Mesendoderm (in vitro differentiated cells): ENCODE data around the gene LCE3D.
A peak's percentile ranks its signal among the peaks of the same experiment; 100 is the strongest.
"Not testable (repeated sequence)": the region's sequence is repeated elsewhere in the genome, so short reads cannot be mapped to it uniquely, and the experiment has no call there.

Experiments
- DNase-seq: peaks from one replicate; pipeline ENCODE4 v3.0.0; 2013
- H2AK5ac ChIP-seq: 2 replicates; pipeline ENCODE4 v1.6.1; 2013; ENCODE audit warnings: low read length, inconsistent platforms
- H2BK120ac ChIP-seq: 2 replicates; pipeline ENCODE4 v1.6.1; 2013; ENCODE audit warnings: low read depth, mild to moderate bottlenecking, low read length, moderate library complexity, mixed read lengths
- H2BK15ac ChIP-seq: replicated peaks from 2 replicates; pipeline ENCODE4 v1.6.1; 2013; ENCODE audit warnings: low read depth, mild to moderate bottlenecking, moderate library complexity
- H2BK5ac ChIP-seq: 2 replicates; pipeline ENCODE4 v1.6.1; 2013; ENCODE audit warnings: low read length, inconsistent platforms
- H3K18ac ChIP-seq: 2 replicates; pipeline ENCODE4 v1.6.1; 2013; ENCODE audit warnings: mild to moderate bottlenecking, low read length, mixed read lengths
- H3K23ac ChIP-seq: one replicate; pipeline ENCODE4 v1.6.1; 2013; ENCODE audit warnings: low read length
- H3K27ac ChIP-seq: 2 replicates; pipeline ENCODE4 v1.5.1; 2013; ENCODE audit warnings: low read depth, mild to moderate bottlenecking, inconsistent platforms, low read length, moderate library complexity
- H3K27me3 ChIP-seq: 2 replicates; pipeline ENCODE4 v1.6.1; 2013; ENCODE audit warnings: low read length, control low read depth, mild to moderate bottlenecking, inconsistent platforms; ENCODE audit not compliant: insufficient read depth, poor library complexity
- H3K36me3 ChIP-seq: 2 replicates; pipeline ENCODE4 v1.6.1; 2013; ENCODE audit warnings: low read length, inconsistent platforms; ENCODE audit not compliant: control insufficient read depth, insufficient read depth
- H3K4ac ChIP-seq: one replicate; pipeline ENCODE4 v1.6.1; 2013; ENCODE audit warnings: low read depth, mild to moderate bottlenecking, low read length, moderate library complexity
- H3K4me1 ChIP-seq: 2 replicates; pipeline ENCODE4 v1.6.1; 2013; ENCODE audit warnings: low read depth, low read length, inconsistent platforms; ENCODE audit not compliant: control insufficient read depth
- H3K4me2 ChIP-seq: 2 replicates; pipeline ENCODE4 v1.6.1; 2013; ENCODE audit warnings: low read length
- H3K4me3 ChIP-seq: 2 replicates; pipeline ENCODE4 v1.5.1; 2013; ENCODE audit warnings: mild to moderate bottlenecking, low read length
- H3K56ac ChIP-seq: one replicate; pipeline ENCODE4 v1.6.1; 2013; ENCODE audit warnings: low read length
- H3K79me1 ChIP-seq: 2 replicates; pipeline ENCODE4 v1.6.1; 2013; ENCODE audit warnings: low read length, inconsistent platforms
- H3K79me2 ChIP-seq: 2 replicates; pipeline ENCODE4 v1.6.1; 2013; ENCODE audit warnings: mild to moderate bottlenecking, low read length; ENCODE audit not compliant: control insufficient read depth, insufficient read depth
- H3K9ac ChIP-seq: 2 replicates; pipeline ENCODE4 v1.6.1; 2013; ENCODE audit warnings: low read length, inconsistent platforms
- H4K5ac ChIP-seq: one replicate; pipeline ENCODE4 v1.6.1; 2013; ENCODE audit warnings: low read length
- H4K8ac ChIP-seq: one replicate; pipeline ENCODE4 v1.6.1; 2013; ENCODE audit warnings: low read depth, mild to moderate bottlenecking, control low read depth, low read length, moderate library complexity
- WGBS: extraction: QIAGEN DNeasy Blood & Tissue Kit; methylation state at CpG from one replicate; pipeline ENCODE4 v1.1.7; 2013; ENCODE audit warnings: low lambda C conversion rate, missing lambda C conversion rate; ENCODE audit not compliant: insufficient coverage; ENCODE audit errors: extremely low coverage; 5-methylcytosine and 5-hydroxymethylcytosine counted together

The LCE3D gene

GRCh38 chr1:152566681-152567080 is 13.6 kb downstream of the LCE3D start, which contains the start of gene LCE3E:
Gene LCE3E, minus strand, starts transcription at chr1:152566780. Its CDS starts 572 bp downstream, at chr1:152566208.
- Histone ChIP-seq H3K36me3 (no peaks in the 10 kb centered on the region), H3K56ac (no peak within 1 kb of the TSS), H3K23ac (no peak within 1 kb of the TSS), H3K4me3 (no peak within 1 kb of the TSS), H4K5ac (no peak within 1 kb of the TSS), H3K27me3 (no peaks in the 10 kb centered on the region), H3K4me1 (no peaks in the 10 kb centered on the region), H2BK5ac (no peak within 1 kb of the TSS), H3K79me1 (no peaks in the 10 kb centered on the region), H3K27ac (no peak within 1 kb of the TSS), H2AK5ac (no peak within 1 kb of the TSS), H3K4ac (no peak within 1 kb of the TSS), H3K9ac (no peak within 1 kb of the TSS), H2BK120ac (no peak within 1 kb of the TSS), H3K4me2 (no peak within 1 kb of the TSS), H3K18ac (no peak within 1 kb of the TSS), H3K79me2 (no peaks in the 10 kb centered on the region), H2BK15ac (no peak within 1 kb of the TSS), H4K8ac (no peak within 1 kb of the TSS)
- no peak for DNase-seq
- no CpG with 5 or more reads among the region's 1 CpG for WGBS

GRCh38 chr1:152565535-152566215 is 14.6 kb downstream of the LCE3D start:
- no peak overlapping the region for H3K9ac ChIP-seq
- no peak overlapping the region for H4K8ac ChIP-seq
- H2BK15ac ChIP-seq: no peak overlapping the region
- H3K23ac ChIP-seq: no peak overlapping the region
- no peak overlapping the region for H3K4ac ChIP-seq
- no peak overlapping the region for H3K27ac ChIP-seq
- no peak for DNase-seq
- H3K79me2 ChIP-seq: no peaks in the 10 kb centered on the region
- H2BK5ac ChIP-seq: no peak overlapping the region
- no peak overlapping the region for H2BK120ac ChIP-seq
- H3K36me3 ChIP-seq: no peaks in the 10 kb centered on the region
- H3K4me2 ChIP-seq: no peak overlapping the region
- no peak overlapping the region for H4K5ac ChIP-seq
- no peak overlapping the region for H3K18ac ChIP-seq
- WGBS: no CpG with 5 or more reads among the region's 14 CpGs
- H3K4me3 ChIP-seq: no peak overlapping the region
- no peaks in the 10 kb centered on the region for H3K27me3 ChIP-seq
- H3K56ac ChIP-seq: no peak overlapping the region
- H3K4me1 ChIP-seq: no peaks in the 10 kb centered on the region
- no peaks in the 10 kb centered on the region for H3K79me1 ChIP-seq
- H2AK5ac ChIP-seq: no peak overlapping the region

- no peak overlapping the region for H2BK120ac ChIP-seq
- no peaks in the 10 kb centered on the region for H3K79me2 ChIP-seq
- no peak overlapping the region for H2BK15ac ChIP-seq
- no peak overlapping the region for H3K27ac ChIP-seq
- DNase-seq: no peak
- no peak overlapping the region for H4K8ac ChIP-seq
- H3K36me3 ChIP-seq: no peaks in the 10 kb centered on the region
- H3K4me3 ChIP-seq: no peak overlapping the region
- H3K23ac ChIP-seq: no peak overlapping the region
- H4K5ac ChIP-seq: no peak overlapping the region
- H3K4me2 ChIP-seq: no peak overlapping the region
- no peak overlapping the region for H3K18ac ChIP-seq
- no peak overlapping the region for H3K9ac ChIP-seq
- no peak overlapping the region for H2AK5ac ChIP-seq
- no peaks in the 10 kb centered on the region for H3K27me3 ChIP-seq
- no peaks in the 10 kb centered on the region for H3K4me1 ChIP-seq
- no CpG with 5 or more reads among the region's 2 CpGs for WGBS
- no peak overlapping the region for H3K4ac ChIP-seq
- H3K56ac ChIP-seq: no peak overlapping the region
- no peak overlapping the region for H2BK5ac ChIP-seq
- H3K79me1 ChIP-seq: no peaks in the 10 kb centered on the region
Observed at GRCh38 chr1:152565115-152565514, 15.2 kb downstream of the LCE3D start.

GRCh38 chr1:152548358-152548757 is 32.0 kb downstream of the LCE3D start:
- not testable (repeated sequence) for H3K27ac ChIP-seq, H3K4me2 ChIP-seq, H3K4ac ChIP-seq, H3K23ac ChIP-seq, H3K79me1 ChIP-seq, H3K9ac ChIP-seq, H3K36me3 ChIP-seq, H4K8ac ChIP-seq, H3K27me3 ChIP-seq, H2BK5ac ChIP-seq, H2AK5ac ChIP-seq, H3K4me1 ChIP-seq, H2BK120ac ChIP-seq, H3K4me3 ChIP-seq, H3K79me2 ChIP-seq, H4K5ac ChIP-seq, H2BK15ac ChIP-seq, H3K56ac ChIP-seq, H3K18ac ChIP-seq, DNase-seq
- no CpG with 5 or more reads among the region's 1 CpG for WGBS

GRCh38 chr1:152546704-152547103 is 33.6 kb downstream of the LCE3D start:
- no peak overlapping the region for H3K4ac ChIP-seq
- no peaks in the 10 kb centered on the region for H3K4me1 ChIP-seq
- no CpG with 5 or more reads among the region's 1 CpG for WGBS
- no peaks in the 10 kb centered on the region for H3K27me3 ChIP-seq
- no peak overlapping the region for H3K27ac ChIP-seq
- no peak overlapping the region for H3K56ac ChIP-seq
- no peak overlapping the region for H3K4me2 ChIP-seq
- H2BK5ac ChIP-seq: no peak overlapping the region
- no peak overlapping the region for H3K18ac ChIP-seq
- no peak overlapping the region for H3K9ac ChIP-seq
- H3K36me3 ChIP-seq: no peaks in the 10 kb centered on the region
- no peak for DNase-seq
- no peak overlapping the region for H3K4me3 ChIP-seq
- no peak overlapping the region for H4K8ac ChIP-seq
- no peak overlapping the region for H3K23ac ChIP-seq
- H2BK120ac ChIP-seq: no peak overlapping the region
- no peak overlapping the region for H2AK5ac ChIP-seq
- H4K5ac ChIP-seq: no peak overlapping the region
- H3K79me2 ChIP-seq: no peaks in the 10 kb centered on the region
- no peaks in the 10 kb centered on the region for H3K79me1 ChIP-seq
- H2BK15ac ChIP-seq: no peak overlapping the region

GRCh38 chr1:152543820-152544219 is 36.5 kb downstream of the LCE3D start:
- Histone ChIP-seq H2AK5ac (no peak overlapping the region), H3K79me2 (no peaks in the 10 kb centered on the region), H4K5ac (no peak overlapping the region), H3K4ac (no peak overlapping the region), H3K18ac (no peak overlapping the region), H3K4me3 (no peak overlapping the region), H3K79me1 (no peaks in the 10 kb centered on the region), H3K27ac (no peak overlapping the region), H2BK15ac (no peak overlapping the region), H3K36me3 (no peaks in the 10 kb centered on the region), H2BK120ac (no peak overlapping the region), H2BK5ac (no peak overlapping the region), H3K23ac (no peak overlapping the region), H3K9ac (no peak overlapping the region), H3K4me1 (no peaks in the 10 kb centered on the region), H3K27me3 (no peaks in the 10 kb centered on the region), H3K4me2 (no peak overlapping the region), H3K56ac (no peak overlapping the region), H4K8ac (no peak overlapping the region)
- WGBS: no CpG with 5 or more reads among the region's 4 CpGs
- DNase-seq: peak; percentile 14
